Measurements from ENCODE around the gene PPP1R8. TPM values are rescaled to one million over a fixed set of nuclear protein-coding genes. Genes with fewer than 3 reads are reported as not detected.
"Not testable (repeated sequence)": the region's sequence is repeated elsewhere in the genome, so short reads cannot be mapped to it uniquely, and the experiment has no call there.

Gene PPP1R8
- total and polyA plus RNA-seq, 4 donors, result 3.1 to 20.5 (median 17.5) TPM

GRCh38 chr1:27804791-27805190 is 25.8 kb upstream of the PPP1R8 start:
- peaks cover 4 to 36% (median 22%) of the 10 kb centered on the region in 4 donors for H3K36me3 ChIP-seq (ENCODE audit: control insufficient read depth in 4 of 4, insufficient read depth in 3 of 4, low read depth in 1 of 4, low read length in 3 of 4)
- no peaks in the 10 kb centered on the region for H3K27me3 ChIP-seq (ENCODE audit: control insufficient read depth in 4 of 4, insufficient read depth in 4 of 4, low read length in 3 of 4)
- H3K4me1 ChIP-seq (ENCODE audit: control insufficient read depth in 4 of 4, insufficient read depth in 4 of 4, low read length in 3 of 4), result no peaks in the 10 kb centered on the region
- no peak for TF ChIP-seq ZBTB33 (IDR thresholded peaks at IDR 0.05)
- DNase-seq (ENCODE audit: low spot score), result no peak
- H3K9ac ChIP-seq (ENCODE audit: low read depth in 1 of 2, low read length in 2 of 2), result no peak overlapping the region
- 97% methylated on average over 5 of the region's 5 CpGs for WGBS
- no peaks in the 10 kb centered on the region for H3K9me3 ChIP-seq (ENCODE audit: control insufficient read depth in 4 of 4, low read length in 3 of 4)
- H3K27ac ChIP-seq (ENCODE audit: low read depth in 1 of 2, low read length in 2 of 2), result no peak overlapping the region
- H3K4me3 ChIP-seq (ENCODE audit: low read depth in 1 of 3, low read length in 3 of 3), result no peak overlapping the region

GRCh38 chr1:27806758-27807157 is 23.8 kb upstream of the PPP1R8 start:
- H3K4me3 ChIP-seq (ENCODE audit: low read depth in 1 of 3, low read length in 3 of 3), result no peak overlapping the region
- peaks cover 4 to 24% (median 17%) of the 10 kb centered on the region in 4 donors for H3K36me3 ChIP-seq (ENCODE audit: control insufficient read depth in 4 of 4, insufficient read depth in 3 of 4, low read depth in 1 of 4, low read length in 3 of 4)
- no peak overlapping the region for H3K27ac ChIP-seq (ENCODE audit: low read depth in 1 of 2, low read length in 2 of 2)
- 98% methylated on average over 7 of the region's 7 CpGs for WGBS
- TF ChIP-seq GABPA (IDR thresholded peaks at IDR 0.05 in 1 of 2, conservative IDR thresholded peaks at IDR 0.05 in 1 of 2), result no peak
- no peaks in the 10 kb centered on the region for H3K4me1 ChIP-seq (ENCODE audit: control insufficient read depth in 4 of 4, insufficient read depth in 4 of 4, low read length in 3 of 4)
- no peak for DNase-seq (ENCODE audit: low spot score)
- no peaks in the 10 kb centered on the region for H3K9me3 ChIP-seq (ENCODE audit: control insufficient read depth in 4 of 4, low read length in 3 of 4)
- no peaks in the 10 kb centered on the region for H3K27me3 ChIP-seq (ENCODE audit: control insufficient read depth in 4 of 4, insufficient read depth in 4 of 4, low read length in 3 of 4)
- no peak overlapping the region for H3K9ac ChIP-seq (ENCODE audit: low read depth in 1 of 2, low read length in 2 of 2)

- peaks cover 2 to 22% (median 12%) of the 10 kb centered on the region in 4 donors for H3K36me3 ChIP-seq (ENCODE audit: control insufficient read depth in 4 of 4, insufficient read depth in 3 of 4, low read depth in 1 of 4, low read length in 3 of 4)
- 83% methylated on average over 2 of the region's 2 CpGs for WGBS
- DNase-seq (ENCODE audit: low spot score), result no peak
Observed at GRCh38 chr1:27807385-27807784, 23.2 kb upstream of the PPP1R8 start.

GRCh38 chr1:27808131-27808530 is 22.5 kb upstream of the PPP1R8 start:
- H3K9me3 ChIP-seq (ENCODE audit: control insufficient read depth in 4 of 4, low read length in 3 of 4); H3K4me3 ChIP-seq (ENCODE audit: low read depth in 1 of 3, low read length in 3 of 3); H3K27me3 ChIP-seq (ENCODE audit: control insufficient read depth in 4 of 4, insufficient read depth in 4 of 4, low read length in 3 of 4); H3K9ac ChIP-seq (ENCODE audit: low read depth in 1 of 2, low read length in 2 of 2); H3K27ac ChIP-seq (ENCODE audit: low read depth in 1 of 2, low read length in 2 of 2); H3K4me1 ChIP-seq (ENCODE audit: control insufficient read depth in 4 of 4, insufficient read depth in 4 of 4, low read length in 3 of 4); DNase-seq (ENCODE audit: low spot score): not testable (repeated sequence)
- 96% methylated on average over 3 of the region's 3 CpGs for WGBS
- peaks cover 5 to 23% (median 12%) of the 10 kb centered on the region in 4 donors for H3K36me3 ChIP-seq (ENCODE audit: control insufficient read depth in 4 of 4, insufficient read depth in 3 of 4, low read depth in 1 of 4, low read length in 3 of 4)

More at GRCh38 chr1:27807385-27807784, 23.2 kb upstream of the PPP1R8 start:
- no peaks in the 10 kb centered on the region for H3K4me1 ChIP-seq (ENCODE audit: control insufficient read depth in 4 of 4, insufficient read depth in 4 of 4, low read length in 3 of 4)
- no peak overlapping the region for H3K27ac ChIP-seq (ENCODE audit: low read depth in 1 of 2, low read length in 2 of 2)
- TF ChIP-seq HNF4G (IDR thresholded peaks at IDR 0.05) (no peak), EGR1 (IDR thresholded peaks at IDR 0.05; ENCODE audit: low read depth in 2 of 2) (no peak), RAD21 (IDR thresholded peaks at IDR 0.05) (no peak), FOXA1 (IDR thresholded peaks at IDR 0.05) (no peak), REST (IDR thresholded peaks at IDR 0.05) (no peak), GABPA (IDR thresholded peaks at IDR 0.05 in 1 of 2, conservative IDR thresholded peaks at IDR 0.05 in 1 of 2) (no peak), ZBTB33 (IDR thresholded peaks at IDR 0.05) (no peak), RXRA (IDR thresholded peaks at IDR 0.05) (no peak)
- H3K4me3 ChIP-seq (ENCODE audit: low read depth in 1 of 3, low read length in 3 of 3), result no peak overlapping the region
- no peaks in the 10 kb centered on the region for H3K27me3 ChIP-seq (ENCODE audit: control insufficient read depth in 4 of 4, insufficient read depth in 4 of 4, low read length in 3 of 4)
- no peaks in the 10 kb centered on the region for H3K9me3 ChIP-seq (ENCODE audit: control insufficient read depth in 4 of 4, low read length in 3 of 4)
- H3K9ac ChIP-seq (ENCODE audit: low read depth in 1 of 2, low read length in 2 of 2), result no peak overlapping the region
